A673 (cell line): ENCODE data around the gene RGS14. TPM values are rescaled to one million over a fixed set of nuclear protein-coding genes. Genes with fewer than 3 reads are reported as not detected.

Experiments used
- BruUV-seq: library from RNA; stranded (reverse); fragments of 400-500 nt; replicated peaks from 2 replicates; lab custom pipeline; 2021; lab: Mats Ljungman, UMichigan
- CTCF ChIA-PET: fragments of 300-600 bp; sonication (Branson Sonifier 250); formaldehyde crosslinking; loops from one replicate; lab custom pipeline; 2022; ENCODE audit warnings: antibody characterized with exemption; lab: Charles Lee
- POLR2A ChIA-PET: fragments of 300-600 bp; sonication (Branson Sonifier 250); formaldehyde crosslinking; loops from one replicate; lab custom pipeline; 2022; ENCODE audit warnings: antibody characterized with exemption; ENCODE audit not compliant: low non-redundant PET; lab: Charles Lee
- DNase-seq: peaks from one replicate; pipeline ENCODE4 v3.0.0-alpha.2; 2015; ENCODE audit warnings: low spot score
- H3K27ac ChIP-seq: fragments of 200-600 bp; sonication (generic); 2 replicates; pipeline ENCODE4 v1.5.1; 2016; ENCODE audit warnings: mixed run types, low read depth, mild to moderate bottlenecking, mixed read lengths, antibody characterized with exemption, low read length; ENCODE audit not compliant: poor library complexity, severe bottlenecking
- H3K27me3 ChIP-seq: fragments of 200-600 bp; sonication (generic); replicated peaks from 2 replicates; pipeline ENCODE4 v1.6.1; 2017; ENCODE audit warnings: mixed run types, low read depth, mild to moderate bottlenecking, mixed read lengths, antibody characterized with exemption, low read length; ENCODE audit not compliant: insufficient read depth, poor library complexity
- H3K36me3 ChIP-seq: fragments of 200-600 bp; sonication (generic); 2 replicates; pipeline ENCODE4 v1.6.1; 2016; ENCODE audit warnings: mixed run types, mild to moderate bottlenecking, mixed read lengths, antibody characterized with exemption, low read length; ENCODE audit not compliant: insufficient read depth, poor library complexity, severe bottlenecking
- H3K4me1 ChIP-seq: fragments of 200-600 bp; sonication (generic); 2 replicates; pipeline ENCODE4 v1.6.1; 2017; ENCODE audit warnings: mixed run types, mild to moderate bottlenecking, mixed read lengths, antibody characterized with exemption, low read length; ENCODE audit not compliant: insufficient read depth, poor library complexity, severe bottlenecking
- H3K4me3 ChIP-seq: fragments of 200-600 bp; sonication (generic); 2 replicates; pipeline ENCODE4 v1.5.1; 2016; ENCODE audit warnings: low read depth, mixed run types, mild to moderate bottlenecking, mixed read lengths, low read length; ENCODE audit not compliant: poor library complexity, severe bottlenecking
- H3K9me3 ChIP-seq: fragments of 200-600 bp; sonication (generic); 2 replicates; pipeline ENCODE4 v1.6.1; 2016; ENCODE audit warnings: mixed run types, low read depth, mild to moderate bottlenecking, mixed read lengths, antibody characterized with exemption, low read length; ENCODE audit not compliant: poor library complexity, severe bottlenecking
- CTCF ChIP-seq: fragments of 300-800, 200-600 bp; sonication (generic); conservative IDR thresholded peaks from 2 replicates; pipeline ENCODE4 v1.5.1; 2017; ENCODE audit warnings: low read depth, mild to moderate bottlenecking, antibody characterized with exemption, low read length, moderate library complexity, mixed read lengths
- EZH2 ChIP-seq: fragments of 200-600 bp; sonication (generic); IDR thresholded peaks from 2 replicates; pipeline ENCODE4 v1.6.1; 2017; ENCODE audit warnings: borderline replicate concordance, low read depth, mild to moderate bottlenecking, mixed read lengths, antibody characterized with exemption, low read length; ENCODE audit not compliant: poor library complexity, severe bottlenecking
- intact Hi-C: fragments of 100-400 bp; cut with micrococcal nuclease; formaldehyde crosslinking; loops from one replicate; pipeline ENCODE4 v1.10.0; 2022; ENCODE audit not compliant: unreplicated experiment
- total RNA-seq: library from RNA; stranded (reverse); gene quantifications from 2 replicates; pipeline ENCODE4 v1.2.3, GENCODE V29; 2021

Gene RGS14
- total RNA-seq, 1 experiment from 2014 or later, result 3.1 TPM

GRCh38 chr5:177365845-177366527 is 8.3 kb downstream of the RGS14 start:
- DNase-seq, result no peak
- Histone ChIP-seq H3K4me3 (no peak overlapping the region), H3K27me3 (no peaks in the 10 kb centered on the region), H3K27ac (no peak overlapping the region), H3K9me3 (no peaks in the 10 kb centered on the region), H3K36me3 (no peaks in the 10 kb centered on the region), H3K4me1 (peaks cover 20% of the 10 kb centered on the region)
- BruUV-seq, result no TSS peak
- no peak for TF ChIP-seq CTCF
- no peak for TF ChIP-seq EZH2
- intact Hi-C loops, result no loop called here
- POLR2A ChIA-PET, result no interaction called here
- CTCF ChIA-PET, result no interaction called here

GRCh38 chr5:177366528-177367322 is 9.0 kb downstream of the RGS14 start:
- H3K27ac ChIP-seq, result no peak overlapping the region
- no peaks in the 10 kb centered on the region for H3K27me3 ChIP-seq
- POLR2A ChIA-PET, result no interaction called here
- no peaks in the 10 kb centered on the region for H3K9me3 ChIP-seq
- H3K36me3 ChIP-seq, result no peaks in the 10 kb centered on the region
- BruUV-seq, result no TSS peak
- H3K4me1 ChIP-seq, result peaks cover 20% of the 10 kb centered on the region
- CTCF ChIA-PET, result interaction anchor here (0.6 kb wide), 1 partner anchor 57 kb away, joined by 5 read pairs; no protein-coding TSS in a partner anchor
- TF ChIP-seq CTCF (no peak), EZH2 (no peak)
- peak; percentile 81 for DNase-seq
- intact Hi-C loops, result no loop called here
- peak overlapping the region; percentile 28 for H3K4me3 ChIP-seq

- Histone ChIP-seq H3K36me3 (no peaks in the 10 kb centered on the region), H3K4me1 (peaks cover 20% of the 10 kb centered on the region), H3K9me3 (no peaks in the 10 kb centered on the region), H3K27ac (no peak overlapping the region), H3K27me3 (no peaks in the 10 kb centered on the region), H3K4me3 (peak overlapping the region; percentile 28)
- intact Hi-C loops, result no loop called here
- ChIA-PET CTCF (interaction anchor here (0.6 kb wide), 1 partner anchor 58 kb away, joined by 5 read pairs; no protein-coding TSS in a partner anchor), POLR2A (no interaction called here)
- TF ChIP-seq EZH2 (no peak), CTCF (no peak)
- DNase-seq, result no peak
- BruUV-seq, result no TSS peak
Measured at GRCh38 chr5:177367323-177367848, 9.7 kb downstream of the RGS14 start.
